Activated T-helper 1 cell treated with anti-CD3 and anti-CD28 coated beads, Interleukin-12 subunit alpha, Interleukin-12 subunit beta, Interleukin-2, Interleukin-4 antibody, amounts not matched to agents 30 ng/mL and 10 ng/mL and 1 ng/mL, durations not matched to agents 14 hours and 24 hours and 36 hours (primary cell): ENCODE measurements around the gene RNF8. TPM values are rescaled to one million over a fixed set of nuclear protein-coding genes. Genes with fewer than 3 reads are reported as not detected.
"Not testable (repeated sequence)": the region's sequence is repeated elsewhere in the genome, so short reads cannot be mapped to it uniquely, and the experiment has no call there.

Experiments used
- DNase-seq: peaks from one replicate; pipeline ENCODE4 v3.0.0; 2021; ENCODE audit warnings: low spot score
- H3K27ac Mint-ChIP-seq: one replicate; pipeline ENCODE4 v1.8.0; 2021; ENCODE audit warnings: mild to moderate bottlenecking, mixed read lengths
- H3K27me3 Mint-ChIP-seq: one replicate; pipeline ENCODE4 v1.8.0; 2022; ENCODE audit warnings: mild to moderate bottlenecking, moderate library complexity, mixed read lengths; ENCODE audit not compliant: insufficient read depth
- H3K36me3 Mint-ChIP-seq: one replicate; pipeline ENCODE4 v1.8.0; 2021; ENCODE audit warnings: low read depth, mixed read lengths
- H3K4me1 Mint-ChIP-seq: one replicate; pipeline ENCODE4 v1.8.0; 2021; ENCODE audit warnings: low read depth, mixed read lengths
- H3K4me3 Mint-ChIP-seq: one replicate; pipeline ENCODE4 v1.8.0; 2021; ENCODE audit warnings: mild to moderate bottlenecking, moderate library complexity, mixed read lengths
- H3K9me3 Mint-ChIP-seq: one replicate; pipeline ENCODE4 v1.8.0; 2021; ENCODE audit warnings: mixed read lengths
- intact Hi-C: fragments of 100-400 bp; cut with micrococcal nuclease; formaldehyde crosslinking; loops from one replicate; pipeline ENCODE4 v1.15.1; 2024
- total RNA-seq: library from RNA; stranded (reverse); gene quantifications from 2 replicates; pipeline ENCODE4 v1.2.3, GENCODE V29; 2022

The RNF8 gene
- total RNA-seq, 1 donor from 2014 or later: 30.0 TPM

GRCh38 chr6:37330345-37330744 lies 23.4 kb upstream of the RNF8 start:
- H3K4me3 Mint-ChIP-seq, DNase-seq, H3K27me3 Mint-ChIP-seq, H3K9me3 Mint-ChIP-seq, H3K27ac Mint-ChIP-seq, intact Hi-C loops: not testable (repeated sequence)
- peaks cover 25% of the 10 kb centered on the region for H3K36me3 Mint-ChIP-seq
- peaks cover 15% of the 10 kb centered on the region for H3K4me1 Mint-ChIP-seq

GRCh38 chr6:37331047-37331446 lies 22.7 kb upstream of the RNF8 start:
- intact Hi-C loops: no loop called here
- Mint-ChIP-seq H3K4me3 (no peak overlapping the region), H3K9me3 (no peaks in the 10 kb centered on the region), H3K36me3 (peaks cover 23% of the 10 kb centered on the region), H3K27ac (no peak overlapping the region), H3K4me1 (peaks cover 10% of the 10 kb centered on the region), H3K27me3 (no peaks in the 10 kb centered on the region)
- no peak for DNase-seq

- Mint-ChIP-seq H3K27ac (peak overlapping the region; percentile 78), H3K4me3 (no peak overlapping the region), H3K9me3 (no peaks in the 10 kb centered on the region), H3K36me3 (peaks cover 25% of the 10 kb centered on the region), H3K27me3 (no peaks in the 10 kb centered on the region), H3K4me1 (peaks cover 9% of the 10 kb centered on the region)
- intact Hi-C loops: no loop called here
- DNase-seq: no peak
Observed at GRCh38 chr6:37332894-37333293, 20.9 kb upstream of the RNF8 start.

- Mint-ChIP-seq H3K36me3 (peaks cover 25% of the 10 kb centered on the region), H3K4me1 (peaks cover 9% of the 10 kb centered on the region), H3K4me3 (no peak overlapping the region), H3K27me3 (no peaks in the 10 kb centered on the region), H3K9me3 (no peaks in the 10 kb centered on the region), H3K27ac (no peak overlapping the region)
- no peak for DNase-seq
- intact Hi-C loops: no loop called here
Observed at GRCh38 chr6:37334047-37334446, 19.7 kb upstream of the RNF8 start.

GRCh38 chr6:37338317-37338716 lies 15.5 kb upstream of the RNF8 start:
- H3K4me3 Mint-ChIP-seq, H3K4me1 Mint-ChIP-seq, H3K9me3 Mint-ChIP-seq, H3K27ac Mint-ChIP-seq, intact Hi-C loops, DNase-seq, H3K27me3 Mint-ChIP-seq: not testable (repeated sequence)
- H3K36me3 Mint-ChIP-seq: peaks cover 11% of the 10 kb centered on the region

- no peak for DNase-seq
- H3K4me3 Mint-ChIP-seq: no peak overlapping the region
- H3K36me3 Mint-ChIP-seq: peaks cover 13% of the 10 kb centered on the region
- intact Hi-C loops: no loop called here
- H3K27me3 Mint-ChIP-seq: peaks cover 9% of the 10 kb centered on the region
- no peak overlapping the region for H3K27ac Mint-ChIP-seq
- H3K9me3 Mint-ChIP-seq: no peaks in the 10 kb centered on the region
- peaks cover 5% of the 10 kb centered on the region for H3K4me1 Mint-ChIP-seq
Observed at GRCh38 chr6:37338745-37339255, 15.0 kb upstream of the RNF8 start.

- DNase-seq: no peak
- peaks cover 7% of the 10 kb centered on the region for H3K36me3 Mint-ChIP-seq
- peaks cover 5% of the 10 kb centered on the region for H3K4me1 Mint-ChIP-seq
- H3K9me3 Mint-ChIP-seq: no peaks in the 10 kb centered on the region
- no peak overlapping the region for H3K4me3 Mint-ChIP-seq
- H3K27ac Mint-ChIP-seq: no peak overlapping the region
- peaks cover 9% of the 10 kb centered on the region for H3K27me3 Mint-ChIP-seq
- intact Hi-C loops: no loop called here
Observed at GRCh38 chr6:37339741-37340638, 13.8 kb upstream of the RNF8 start.

- Mint-ChIP-seq H3K27ac (no peak overlapping the region), H3K27me3 (peaks cover 9% of the 10 kb centered on the region), H3K9me3 (no peaks in the 10 kb centered on the region)
Observed at GRCh38 chr6:37340639-37340943, 13.2 kb upstream of the RNF8 start.

GRCh38 chr6:37343248-37343647 lies 10.5 kb upstream of the RNF8 start:
- peaks cover 2% of the 10 kb centered on the region for H3K36me3 Mint-ChIP-seq
- H3K4me3 Mint-ChIP-seq: no peak overlapping the region
- peaks cover 5% of the 10 kb centered on the region for H3K4me1 Mint-ChIP-seq
- no peak overlapping the region for H3K27ac Mint-ChIP-seq
- no peaks in the 10 kb centered on the region for H3K9me3 Mint-ChIP-seq
- intact Hi-C loops: no loop called here
- no peak for DNase-seq
- H3K27me3 Mint-ChIP-seq: peaks cover 11% of the 10 kb centered on the region

More at GRCh38 chr6:37340639-37340943, 13.2 kb upstream of the RNF8 start:
- peaks cover 7% of the 10 kb centered on the region for H3K36me3 Mint-ChIP-seq
- no peak overlapping the region for H3K4me3 Mint-ChIP-seq
- DNase-seq: no peak
- peaks cover 5% of the 10 kb centered on the region for H3K4me1 Mint-ChIP-seq
- intact Hi-C loops: no loop called here

GRCh38 chr6:37344308-37344707 lies 9.5 kb upstream of the RNF8 start:
- Mint-ChIP-seq H3K4me3 (no peak overlapping the region), H3K27me3 (peaks cover 11% of the 10 kb centered on the region), H3K27ac (no peak overlapping the region), H3K9me3 (no peaks in the 10 kb centered on the region), H3K36me3 (peaks cover 2% of the 10 kb centered on the region), H3K4me1 (peaks cover 5% of the 10 kb centered on the region)
- DNase-seq: no peak
- intact Hi-C loops: no loop called here

- H3K4me1 Mint-ChIP-seq, intact Hi-C loops, DNase-seq, H3K4me3 Mint-ChIP-seq, H3K9me3 Mint-ChIP-seq, H3K36me3 Mint-ChIP-seq, H3K27ac Mint-ChIP-seq: not testable (repeated sequence)
- H3K27me3 Mint-ChIP-seq: peaks cover 11% of the 10 kb centered on the region
Observed at GRCh38 chr6:37345804-37346203, 8.0 kb upstream of the RNF8 start.

- Mint-ChIP-seq H3K4me3 (no peak overlapping the region), H3K9me3 (no peaks in the 10 kb centered on the region), H3K27ac (no peak overlapping the region), H3K36me3 (peaks cover 2% of the 10 kb centered on the region), H3K4me1 (peaks cover 5% of the 10 kb centered on the region), H3K27me3 (peaks cover 13% of the 10 kb centered on the region)
- DNase-seq: no peak
- intact Hi-C loops: no loop called here
Observed at GRCh38 chr6:37347177-37347576, 6.6 kb upstream of the RNF8 start.

- H3K4me3 Mint-ChIP-seq: no peak overlapping the region
- no peaks in the 10 kb centered on the region for H3K9me3 Mint-ChIP-seq
- peaks cover 5% of the 10 kb centered on the region for H3K4me1 Mint-ChIP-seq
- intact Hi-C loops: no loop called here
- H3K27me3 Mint-ChIP-seq: peaks cover 17% of the 10 kb centered on the region
- peaks cover 2% of the 10 kb centered on the region for H3K36me3 Mint-ChIP-seq
- no peak overlapping the region for H3K27ac Mint-ChIP-seq
- no peak for DNase-seq
Observed at GRCh38 chr6:37347670-37348111, 6.1 kb upstream of the RNF8 start.
